NB4 (cell line): ENCODE measurements around the gene RNF182.

Experiments used
- CTCF ChIP-seq: IDR thresholded peaks from one replicate; pipeline ENCODE4 v1.5.1; 2012; ENCODE audit warnings: low read depth, low read length
- MAX ChIP-seq: IDR thresholded peaks from 2 replicates; pipeline ENCODE4 v1.6.1; 2011; ENCODE audit warnings: low read depth, low read length
- POLR2A ChIP-seq: IDR thresholded peaks from 2 replicates; pipeline ENCODE4 v1.6.1; 2011; ENCODE audit warnings: mild to moderate bottlenecking; ENCODE audit not compliant: insufficient read length; ENCODE audit errors: extremely low read depth

GRCh38 chr6:13881621-13882165 lies 43.1 kb upstream of the RNF182 start:
- TF ChIP-seq CTCF (no peak), POLR2A (no peak), MAX (no peak)
